Right lobe of liver (tissue), 6 donors: Measurements from ENCODE around the gene TJP2. TPM values are rescaled to one million over a fixed set of nuclear protein-coding genes. Genes with fewer than 3 reads are reported as not detected.
A peak's percentile ranks its signal among the peaks of the same experiment; 100 is the strongest.

ENCODE experiments used
- ATAC-seq, 4 donors: fragments of 200-7000 bp; cut with Tn5 transposase; one replicate each; pipeline ENCODE4 v1.9.1; 2020; ENCODE audit warnings: mild to moderate bottlenecking in 4 of 4, moderate library complexity in 4 of 4
- DNase-seq, 3 donors: peaks; one replicate each; pipeline ENCODE4 v3.0.0-alpha.2; 2020
- H3K27ac ChIP-seq, 3 donors: fragments of 200-600 bp; one replicate each; pipeline ENCODE4 v1.8.0; 2022
- H3K27me3 ChIP-seq, 2 donors: fragments of 200-600 bp; one replicate each; pipeline ENCODE4 v1.8.0; 2022
- H3K36me3 ChIP-seq, 4 donors: fragments of 200-600 bp; sonication (generic) in 1 of 4; one replicate each; pipeline versions ENCODE4 v1.5.1 to v1.8.0; 2017 to 2022; ENCODE audit warnings: control low read depth in 1 of 4
- H3K4me1 ChIP-seq, 4 donors: fragments of 200-600 bp; sonication (generic) in 1 of 4; one replicate each; pipeline versions ENCODE4 v1.5.1 to v1.8.0; 2017 to 2022; ENCODE audit warnings: control low read depth in 1 of 4
- H3K4me3 ChIP-seq, 3 donors: fragments of 200-600 bp; one replicate each; pipeline ENCODE4 v1.8.0; 2022
- H3K9me3 ChIP-seq, 4 donors: fragments of 200-600 bp; sonication (generic) in 1 of 4; one replicate each; pipeline versions ENCODE4 v1.5.1 to v1.8.0; 2017 to 2022; ENCODE audit warnings: control low read depth in 1 of 4
- POLR2A ChIP-seq: fragments of 450-650 bp; IDR thresholded peaks from one replicate; pipeline ENCODE4 v1.6.1; 2017; ENCODE audit warnings: antibody characterized with exemption, mild to moderate bottlenecking
- WGBS: methylation state at CpG from one replicate; pipeline ENCODE4 v1.1.6; 2018; ENCODE audit warnings: low coverage, low lambda C conversion rate; ENCODE audit not compliant: insufficient coverage; ENCODE audit errors: missing lambda C conversion rate; 5-methylcytosine and 5-hydroxymethylcytosine counted together
- intact Hi-C, 2 donors: fragments of 100-400 bp; cut with DNase I; formaldehyde crosslinking; loops; one replicate each; pipeline versions ENCODE4 v1.11.2 to v1.14.1; 2022
- total RNA-seq, 6 experiments: library from RNA; depleted of rRNA in 2 of 6; stranded (reverse); fragments of >200 nt in 2 of 6; fragmentation: NEBNext Ultra II Directional in 3 of 6; extraction: Animal tissue kit (Norgen Biotek cat#: 25700) in 3 of 6; gene quantifications; one replicate each; pipeline versions ENCODE4 v1.1.0 to v1.2.4, GENCODE V29; 2016 to 2023
- TF ChIP-seq, protein P1 (sequence below), 4 donors: fragments of 200-600 bp in 3 of 4; fragments of 450-650 bp in 1 of 4; IDR thresholded peaks; one replicate each; pipeline versions ENCODE4 v1.5.1 to v1.8.0; 2016 to 2022; ENCODE audit warnings: antibody characterized with exemption in 4 of 4, mild to moderate bottlenecking in 2 of 4
- donor health status: DM: no; HTN: yes; CAD: no.
- donor health status: DM: no; HTN: no; CAD: no.
- donor health status: DM: no; HTN: no; CAD: no.
- donor health status: DM: no; HTN: yes; CAD: no.
- donor health status: DM: no; HTN: yes; CAD: no.

Gene TJP2
- total RNA-seq, 6 experiments from 2014 or later: 62.0 to 129 (median 81.7) TPM

- Histone ChIP-seq H3K27me3 (no peaks in the 10 kb centered on the region), H3K4me1 (peaks cover 0 to 32% (median 16%) of the 10 kb centered on the region in 4 donors), H3K4me3 (no peak overlapping the region), H3K36me3 (peaks cover 0 to 17% (median 2%) of the 10 kb centered on the region in 4 donors), H3K27ac (peak overlapping the region in 1 of 3 donors; percentile 76), H3K9me3 (no peaks in the 10 kb centered on the region)
- no peak for TF ChIP-seq POLR2A
- TF ChIP-seq, protein P1, sequence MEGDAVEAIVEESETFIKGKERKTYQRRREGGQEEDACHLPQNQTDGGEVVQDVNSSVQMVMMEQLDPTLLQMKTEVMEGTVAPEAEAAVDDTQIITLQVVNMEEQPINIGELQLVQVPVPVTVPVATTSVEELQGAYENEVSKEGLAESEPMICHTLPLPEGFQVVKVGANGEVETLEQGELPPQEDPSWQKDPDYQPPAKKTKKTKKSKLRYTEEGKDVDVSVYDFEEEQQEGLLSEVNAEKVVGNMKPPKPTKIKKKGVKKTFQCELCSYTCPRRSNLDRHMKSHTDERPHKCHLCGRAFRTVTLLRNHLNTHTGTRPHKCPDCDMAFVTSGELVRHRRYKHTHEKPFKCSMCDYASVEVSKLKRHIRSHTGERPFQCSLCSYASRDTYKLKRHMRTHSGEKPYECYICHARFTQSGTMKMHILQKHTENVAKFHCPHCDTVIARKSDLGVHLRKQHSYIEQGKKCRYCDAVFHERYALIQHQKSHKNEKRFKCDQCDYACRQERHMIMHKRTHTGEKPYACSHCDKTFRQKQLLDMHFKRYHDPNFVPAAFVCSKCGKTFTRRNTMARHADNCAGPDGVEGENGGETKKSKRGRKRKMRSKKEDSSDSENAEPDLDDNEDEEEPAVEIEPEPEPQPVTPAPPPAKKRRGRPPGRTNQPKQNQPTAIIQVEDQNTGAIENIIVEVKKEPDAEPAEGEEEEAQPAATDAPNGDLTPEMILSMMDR (IDR thresholded peaks at IDR 0.05): no peak
- 83% methylated on average over 5 of the region's 5 CpGs for WGBS
- ATAC-seq (peak in 3 of 4 donors; percentile 20 to 25 (median 21)), DNase-seq (peak in 1 of 3 donors; percentile 55)
- intact Hi-C loops: no loop called here
These were observed 39.6 kb downstream of the TJP2 start for GRCh38 chr9:69213647-69214046.

- Histone ChIP-seq H3K27me3 (no peaks in the 10 kb centered on the region), H3K9me3 (no peaks in the 10 kb centered on the region), H3K36me3 (peaks cover 0 to 29% (median 8%) of the 10 kb centered on the region in 4 donors), H3K4me3 (no peak overlapping the region), H3K27ac (peak overlapping the region in 2 of 3 donors; percentile 54 to 76), H3K4me1 (peaks cover 0 to 32% (median 16%) of the 10 kb centered on the region in 4 donors)
- intact Hi-C loops: no loop called here
- peak; percentile 48 to 90 (median 88) for ATAC-seq
- WGBS: 40% methylated on average over 4 of the region's 4 CpGs
- TF ChIP-seq POLR2A: no peak
- TF ChIP-seq, protein P1 (IDR thresholded peaks at IDR 0.05): no peak
- DNase-seq: no peak
These were observed 40.9 kb downstream of the TJP2 start for GRCh38 chr9:69214939-69215338.

- H3K4me3 ChIP-seq: no peak overlapping the region
- H3K4me1 ChIP-seq: peaks cover 0 to 32% (median 16%) of the 10 kb centered on the region in 4 donors
- TF ChIP-seq, protein P1 (IDR thresholded peaks at IDR 0.05): no peak
- TF ChIP-seq POLR2A: no peak
- peak; percentile 48 to 79 (median 59) for ATAC-seq
- intact Hi-C loops: no loop called here
- no peak for DNase-seq
- H3K27me3 ChIP-seq: no peaks in the 10 kb centered on the region
- H3K36me3 ChIP-seq: peaks cover 0 to 39% (median 12%) of the 10 kb centered on the region in 4 donors
- no peaks in the 10 kb centered on the region for H3K9me3 ChIP-seq
- 74% methylated on average over 9 of the region's 9 CpGs for WGBS
- H3K27ac ChIP-seq: peak overlapping the region in 2 of 3 donors; percentile 54 to 64
These were observed 41.9 kb downstream of the TJP2 start for GRCh38 chr9:69215774-69216485.

- WGBS: 93% methylated on average over 3 of the region's 3 CpGs
- no peak overlapping the region for H3K4me3 ChIP-seq
- intact Hi-C loops: no loop called here
- ATAC-seq: no peak
- no peak for DNase-seq
- TF ChIP-seq, protein P1 (IDR thresholded peaks at IDR 0.05): no peak
- H3K36me3 ChIP-seq: peaks cover 0 to 56% (median 17%) of the 10 kb centered on the region in 4 donors
- H3K27me3 ChIP-seq: no peaks in the 10 kb centered on the region
- H3K27ac ChIP-seq: no peak overlapping the region
- no peaks in the 10 kb centered on the region for H3K9me3 ChIP-seq
- peaks cover 0 to 31% (median 15%) of the 10 kb centered on the region in 4 donors for H3K4me1 ChIP-seq
These were observed 44.1 kb downstream of the TJP2 start for GRCh38 chr9:69218166-69218565.
